Fibroblast of lung (primary cell): Measurements from ENCODE around the gene TENM4. TPM values are rescaled to one million over a fixed set of nuclear protein-coding genes. Genes with fewer than 3 reads are reported as not detected.

Experiments used
- DNase-seq, 2 donors: peaks; one replicate each; pipeline versions ENCODE4 v3.0.0 to v3.0.0-alpha.2; 2010; ENCODE audit warnings: low read depth in 2 of 2
- H2AFZ ChIP-seq: 2 replicates; pipeline ENCODE4 v1.5.1; 2012; ENCODE audit warnings: low read length, control low read depth, inconsistent platforms
- H3K27ac ChIP-seq: 2 replicates; pipeline ENCODE4 v1.5.1; 2011; ENCODE audit warnings: low read length, control low read depth; ENCODE audit not compliant: insufficient read depth
- H3K27me3 ChIP-seq: 2 replicates; pipeline ENCODE4 v1.5.1; 2011; ENCODE audit warnings: mild to moderate bottlenecking, low read length; ENCODE audit not compliant: control insufficient read depth, insufficient read depth
- H3K36me3 ChIP-seq: 2 replicates; pipeline ENCODE4 v1.5.1; 2011; ENCODE audit warnings: low read length; ENCODE audit not compliant: control insufficient read depth, insufficient read depth
- H3K4me1 ChIP-seq: 2 replicates; pipeline ENCODE4 v1.5.1; 2011; ENCODE audit warnings: low read length; ENCODE audit not compliant: control insufficient read depth, insufficient read depth; ENCODE audit errors: extremely low read depth
- H3K4me2 ChIP-seq: 2 replicates; pipeline ENCODE4 v1.5.1; 2011; ENCODE audit warnings: low read length, control low read depth; ENCODE audit not compliant: insufficient read depth; ENCODE audit errors: extremely low read depth
- H3K4me3 ChIP-seq, 4 experiments: fragments of 200-600 bp in 1 of 4; sonication (generic) in 1 of 4; replicated peaks in 1 of 4; 2 replicates each; pipeline ENCODE4 v1.5.1; 2011 to 2016; ENCODE audit warnings: low read length in 4 of 4, low read depth in 3 of 4, mild to moderate bottlenecking in 3 of 4, control low read depth in 2 of 4, inconsistent platforms in 1 of 4, mixed read lengths in 1 of 4; ENCODE audit not compliant: insufficient read depth in 1 of 4; ENCODE audit errors: control extremely low read depth in 1 of 4
- H3K79me2 ChIP-seq: 2 replicates; pipeline ENCODE4 v1.5.1; 2012; ENCODE audit warnings: mild to moderate bottlenecking, low read length, inconsistent platforms; ENCODE audit not compliant: control insufficient read depth, insufficient read depth
- H3K9ac ChIP-seq: 2 replicates; pipeline ENCODE4 v1.5.1; 2011; ENCODE audit warnings: mild to moderate bottlenecking, low read length, control low read depth; ENCODE audit not compliant: insufficient read depth
- H3K9me3 ChIP-seq: 2 replicates; pipeline ENCODE4 v1.5.1; 2012; ENCODE audit warnings: low read depth, low read length; ENCODE audit not compliant: control insufficient read depth, insufficient read depth
- H4K20me1 ChIP-seq: 2 replicates; pipeline ENCODE4 v1.5.1; 2011; ENCODE audit warnings: low read length; ENCODE audit not compliant: control insufficient read depth, insufficient read depth; ENCODE audit errors: extremely low read depth
- CTCF ChIP-seq, 2 donors: IDR thresholded peaks in 1 of 2; conservative IDR thresholded peaks in 1 of 2; 1 replicate in 1 of 2; 2 replicates in 1 of 2; pipeline ENCODE4 v1.5.1; 2011 to 2012; ENCODE audit warnings: low read length in 2 of 2, control low read depth in 1 of 2, inconsistent platforms in 1 of 2, low read depth in 1 of 2, mild to moderate bottlenecking in 1 of 2
- EZH2 ChIP-seq: IDR thresholded peaks from 2 replicates; pipeline ENCODE4 v1.5.1; 2012; ENCODE audit warnings: low read length, control low read depth, mild to moderate bottlenecking; ENCODE audit errors: missing control alignments
- polyA plus RNA-seq, 2 donors: library from polyadenylated mRNA; depleted of rRNA in 1 of 2; stranded (reverse) in 1 of 2; unstranded in 1 of 2; fragments of >200 nt; gene quantifications; 2 replicates each; pipeline ENCODE4 v1.2.1, GENCODE V29; 2011 to 2012; ENCODE audit warnings: missing spikeins in 1 of 2
- total RNA-seq: library from RNA; depleted of rRNA; stranded (reverse); fragments of >200 nt; gene quantifications from 2 replicates; pipeline ENCODE4 v1.2.1, GENCODE V29; 2014

The TENM4 gene
- total and polyA plus RNA-seq, 2 donors (not counting 1 experiment from before 2014, with no cell fraction given) = 4.6 to 48.4 TPM

GRCh38 chr11:79054636-79055035 lies 386.2 kb downstream of the TENM4 start:
- no peak overlapping the region for H3K4me3 ChIP-seq
- no peaks in the 10 kb centered on the region for H3K27me3 ChIP-seq
- no peak overlapping the region for H2AFZ ChIP-seq
- peak; percentile 81 to 87 for DNase-seq
- no peaks in the 10 kb centered on the region for H4K20me1 ChIP-seq
- TF ChIP-seq CTCF (conservative IDR thresholded peaks at IDR 0.05 in 1 of 2, IDR thresholded peaks at IDR 0.05 in 1 of 2; ENCODE audit: low read depth in 1 of 2, low read length in 2 of 2) = no peak
- TF ChIP-seq EZH2 = no peak
- H3K4me2 ChIP-seq = no peak overlapping the region
- no peak overlapping the region for H3K27ac ChIP-seq
- no peaks in the 10 kb centered on the region for H3K9me3 ChIP-seq
- H3K9ac ChIP-seq = no peak overlapping the region
- H3K79me2 ChIP-seq = no peaks in the 10 kb centered on the region
- H3K4me1 ChIP-seq = peaks cover 18% of the 10 kb centered on the region
- H3K36me3 ChIP-seq = no peaks in the 10 kb centered on the region

GRCh38 chr11:79052544-79052943 lies 388.3 kb downstream of the TENM4 start:
- Histone ChIP-seq H3K36me3 (no peaks in the 10 kb centered on the region), H3K79me2 (no peaks in the 10 kb centered on the region), H3K9me3 (no peaks in the 10 kb centered on the region), H3K9ac (no peak overlapping the region), H3K27me3 (no peaks in the 10 kb centered on the region), H3K4me1 (peaks cover 18% of the 10 kb centered on the region), H3K27ac (no peak overlapping the region), H2AFZ (no peak overlapping the region), H3K4me3 (no peak overlapping the region), H4K20me1 (no peaks in the 10 kb centered on the region), H3K4me2 (no peak overlapping the region)
- DNase-seq = peak; percentile 22 to 29
- TF ChIP-seq EZH2 (no peak), CTCF (conservative IDR thresholded peaks at IDR 0.05 in 1 of 2, IDR thresholded peaks at IDR 0.05 in 1 of 2; ENCODE audit: low read depth in 1 of 2, low read length in 2 of 2) (peak in 1 of 2 donors; percentile 20)

GRCh38 chr11:79050786-79051185 lies 390.0 kb downstream of the TENM4 start:
- Histone ChIP-seq H3K4me1 (peaks cover 6% of the 10 kb centered on the region), H3K4me2 (no peak overlapping the region), H3K27me3 (no peaks in the 10 kb centered on the region), H2AFZ (no peak overlapping the region), H3K9ac (no peak overlapping the region), H3K9me3 (no peaks in the 10 kb centered on the region), H3K79me2 (no peaks in the 10 kb centered on the region), H3K27ac (no peak overlapping the region), H4K20me1 (no peaks in the 10 kb centered on the region), H3K4me3 (no peak overlapping the region), H3K36me3 (no peaks in the 10 kb centered on the region)
- peak in 1 of 2 donors; percentile 96 for DNase-seq
- TF ChIP-seq CTCF (conservative IDR thresholded peaks at IDR 0.05 in 1 of 2, IDR thresholded peaks at IDR 0.05 in 1 of 2; ENCODE audit: low read depth in 1 of 2, low read length in 2 of 2) (no peak), EZH2 (no peak)
